ENCODE data around the gene OGFOD1.

DNA sequence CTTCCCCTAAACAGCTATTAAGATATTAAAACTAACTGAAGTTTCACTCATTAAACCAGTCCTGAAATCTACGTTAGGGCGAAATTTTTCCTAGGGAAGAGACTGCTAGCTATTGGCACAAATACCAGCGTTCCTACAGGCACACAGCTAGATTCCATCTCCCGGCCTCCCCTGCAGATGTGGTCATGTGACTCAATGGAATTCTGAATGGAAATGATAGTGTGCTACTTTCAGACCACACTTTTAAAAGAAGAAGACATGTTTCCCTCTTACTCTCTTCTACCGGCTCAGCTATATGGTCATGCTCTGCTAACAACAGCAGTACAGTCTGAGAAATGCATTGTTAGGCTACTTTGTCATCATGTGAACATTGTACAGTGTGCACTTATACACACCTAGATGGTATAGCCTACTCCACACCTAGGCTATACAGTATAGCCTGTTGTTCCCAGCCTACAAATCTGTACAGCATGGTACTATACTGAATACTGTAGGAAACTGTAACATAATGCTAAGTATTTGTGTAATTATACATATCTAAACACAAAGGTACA is 31.4 kb downstream of the OGFOD1 start:
- TF ChIP-seq, protein P1, sequence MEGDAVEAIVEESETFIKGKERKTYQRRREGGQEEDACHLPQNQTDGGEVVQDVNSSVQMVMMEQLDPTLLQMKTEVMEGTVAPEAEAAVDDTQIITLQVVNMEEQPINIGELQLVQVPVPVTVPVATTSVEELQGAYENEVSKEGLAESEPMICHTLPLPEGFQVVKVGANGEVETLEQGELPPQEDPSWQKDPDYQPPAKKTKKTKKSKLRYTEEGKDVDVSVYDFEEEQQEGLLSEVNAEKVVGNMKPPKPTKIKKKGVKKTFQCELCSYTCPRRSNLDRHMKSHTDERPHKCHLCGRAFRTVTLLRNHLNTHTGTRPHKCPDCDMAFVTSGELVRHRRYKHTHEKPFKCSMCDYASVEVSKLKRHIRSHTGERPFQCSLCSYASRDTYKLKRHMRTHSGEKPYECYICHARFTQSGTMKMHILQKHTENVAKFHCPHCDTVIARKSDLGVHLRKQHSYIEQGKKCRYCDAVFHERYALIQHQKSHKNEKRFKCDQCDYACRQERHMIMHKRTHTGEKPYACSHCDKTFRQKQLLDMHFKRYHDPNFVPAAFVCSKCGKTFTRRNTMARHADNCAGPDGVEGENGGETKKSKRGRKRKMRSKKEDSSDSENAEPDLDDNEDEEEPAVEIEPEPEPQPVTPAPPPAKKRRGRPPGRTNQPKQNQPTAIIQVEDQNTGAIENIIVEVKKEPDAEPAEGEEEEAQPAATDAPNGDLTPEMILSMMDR (IDR thresholded peaks at IDR 0.05) = no peak
- no peak for TF ChIP-seq POLR2A (IDR thresholded peaks at IDR 0.05)

Data from right lobe of liver (tissue), 4 donors.